HG03103 (cell line): Measurements from ENCODE around the gene ADAMTS19.
A peak's percentile ranks its signal among the peaks of the same experiment; 100 is the strongest.

ENCODE experiments used
- ATAC-seq: cut with Tn5 transposase; IDR thresholded peaks from one replicate; pipeline ENCODE4 v1.9.1; 2021; ENCODE audit warnings: low read depth; ENCODE audit not compliant: unreplicated experiment

Gene ADAMTS19

DNA sequence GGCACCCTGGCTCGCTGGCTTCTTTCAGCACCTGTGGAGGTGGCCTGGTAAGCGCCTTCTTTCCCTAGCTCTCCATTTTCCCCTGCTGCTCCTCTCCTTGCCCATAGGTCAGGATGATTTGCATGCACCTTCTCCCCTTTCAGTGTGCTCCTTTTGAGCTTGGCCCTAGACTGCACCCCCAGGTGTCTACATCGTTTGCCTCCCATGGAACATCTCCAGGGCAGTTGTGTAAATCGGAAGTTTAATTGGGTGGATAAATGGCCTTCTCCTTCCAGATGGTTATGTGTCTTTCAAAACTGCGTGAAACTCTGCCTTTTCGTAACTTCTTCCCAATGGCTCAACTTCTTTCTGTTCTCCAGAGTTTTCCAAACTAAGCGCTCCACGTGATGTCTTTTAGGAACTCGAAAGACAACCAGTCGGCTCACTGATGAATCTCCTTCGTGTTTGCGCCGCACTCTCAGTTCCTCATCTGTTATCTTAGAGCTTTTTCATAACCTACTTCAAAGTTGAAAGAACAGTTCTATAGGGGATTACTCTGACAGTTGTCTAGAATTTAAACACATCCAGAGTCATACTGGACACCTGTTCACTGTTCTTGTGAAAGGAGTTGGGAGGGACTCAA lies 1.7 kb downstream of the ADAMTS19 start:
- peak; percentile 2 for ATAC-seq

DNA sequence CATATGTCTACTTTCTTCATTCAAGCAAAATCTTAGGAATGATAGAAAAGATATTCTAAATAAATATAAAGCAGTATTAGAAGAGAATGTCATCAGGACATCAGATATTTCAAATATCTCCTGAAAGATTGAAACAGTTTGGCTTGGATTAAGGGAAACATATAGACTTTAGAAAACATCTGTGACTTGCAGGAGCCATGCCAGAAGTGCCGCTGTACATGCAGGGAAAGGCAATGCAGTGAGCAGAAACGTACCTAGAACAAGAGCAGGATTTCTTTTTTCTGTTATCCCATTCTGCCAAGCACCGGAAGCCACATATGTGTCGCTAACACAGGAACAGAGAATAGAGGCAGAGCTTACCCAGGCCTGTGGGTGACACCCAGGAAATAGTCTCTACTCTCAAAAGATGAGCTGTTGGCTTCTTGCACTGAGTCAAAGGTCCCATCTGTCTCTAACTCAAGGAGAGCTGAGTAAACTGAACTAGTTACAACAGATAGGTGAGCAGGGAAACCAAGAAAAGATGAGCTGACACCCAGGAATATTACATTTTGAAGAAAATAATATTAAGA lies 5.8 kb downstream of the ADAMTS19 start:
- ATAC-seq: no peak

DNA sequence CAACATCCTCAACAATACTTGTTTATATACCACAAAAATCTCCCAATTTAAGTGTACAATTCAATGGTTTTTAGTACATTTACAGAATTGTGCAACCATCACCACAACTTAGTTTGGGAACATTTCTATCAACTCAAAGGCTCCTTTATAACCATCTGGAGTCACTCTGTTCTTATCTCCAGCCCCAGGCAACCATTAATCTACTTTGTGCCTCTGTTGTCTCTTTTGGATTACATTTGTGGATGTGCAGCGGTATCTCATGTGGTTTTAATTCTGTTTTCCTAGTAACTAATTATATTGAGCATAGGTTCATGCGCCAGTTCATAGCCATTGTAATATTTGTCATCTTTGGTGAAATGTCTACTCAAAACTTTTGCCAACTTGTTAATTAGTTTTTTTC lies 14.4 kb downstream of the ADAMTS19 start:
- no peak for ATAC-seq

DNA sequence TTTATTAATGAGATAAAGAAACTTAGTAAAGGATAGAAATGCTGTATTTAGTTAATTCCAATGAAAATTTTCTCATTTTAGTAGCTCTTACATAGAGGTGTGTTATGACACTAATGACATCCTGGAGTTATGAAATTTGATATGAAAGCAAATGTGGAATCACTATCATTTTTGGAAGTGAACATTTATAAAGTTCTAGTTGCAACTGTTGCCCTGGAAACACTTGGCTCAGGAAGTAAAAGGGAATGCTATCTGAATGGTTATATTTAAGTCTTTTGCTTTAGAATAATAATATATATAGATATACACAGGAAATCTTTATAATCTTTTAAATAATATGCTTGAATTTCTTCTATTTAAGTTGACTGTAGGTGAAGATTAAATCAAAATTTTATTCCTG lies 16.7 kb downstream of the ADAMTS19 start:
- no peak for ATAC-seq

DNA sequence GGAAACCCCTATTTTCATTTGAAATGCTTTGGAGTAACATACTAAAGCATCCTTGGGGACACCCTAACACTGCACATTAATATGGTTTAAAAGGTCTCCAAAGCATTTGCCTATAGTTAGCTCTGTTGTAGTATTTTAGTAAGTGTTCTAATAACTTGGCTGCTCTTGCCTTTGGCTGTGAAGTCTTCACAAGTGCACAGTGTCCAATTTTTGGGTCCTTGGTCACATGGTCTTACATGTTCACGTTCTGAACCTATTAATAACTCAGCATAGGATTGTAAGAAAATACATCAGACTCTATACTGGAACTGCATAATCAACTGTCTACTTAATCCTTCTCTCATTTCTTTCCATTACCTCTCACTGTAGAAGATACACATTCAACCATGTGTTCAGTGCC lies 17.4 kb downstream of the ADAMTS19 start:
- no peak for ATAC-seq

DNA sequence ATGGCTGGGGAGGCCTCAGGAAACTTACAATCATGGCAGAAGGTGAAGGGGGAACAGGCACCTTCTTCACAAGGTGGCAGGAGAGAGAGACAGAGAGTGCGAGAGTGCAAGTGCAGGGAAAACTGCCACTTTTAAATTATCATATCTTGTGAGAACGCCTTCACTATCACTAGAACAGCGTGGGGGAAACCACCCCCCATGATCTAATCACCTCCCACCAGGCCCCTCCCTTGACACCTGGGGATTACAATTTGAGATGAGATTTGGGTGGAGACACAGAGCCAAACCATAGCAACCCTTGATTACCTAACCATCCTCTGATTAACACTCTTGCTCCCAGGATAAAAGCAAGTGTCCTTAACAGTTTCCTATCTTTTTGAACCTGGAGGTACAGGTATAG lies 21.1 kb downstream of the ADAMTS19 start:
- no peak for ATAC-seq

DNA sequence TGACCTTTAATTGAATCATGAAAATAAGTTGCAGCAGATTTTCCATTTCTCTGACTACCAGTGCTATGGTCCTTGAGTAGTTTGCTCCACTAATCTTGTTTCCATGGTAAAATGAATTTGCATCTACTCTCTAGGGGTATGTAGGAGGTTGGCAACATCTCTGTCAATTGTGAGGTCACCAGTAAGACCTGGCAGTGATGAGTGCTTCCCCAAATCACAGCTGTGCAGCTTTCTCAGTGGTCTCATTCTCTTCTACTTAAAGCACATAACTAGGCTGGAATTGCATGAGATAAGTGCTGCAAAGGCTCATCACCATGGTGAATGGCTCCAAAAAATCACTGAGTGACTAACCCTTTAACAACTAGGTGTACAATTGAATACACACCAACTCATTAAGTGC lies 36.3 kb downstream of the ADAMTS19 start:
- ATAC-seq: no peak

DNA sequence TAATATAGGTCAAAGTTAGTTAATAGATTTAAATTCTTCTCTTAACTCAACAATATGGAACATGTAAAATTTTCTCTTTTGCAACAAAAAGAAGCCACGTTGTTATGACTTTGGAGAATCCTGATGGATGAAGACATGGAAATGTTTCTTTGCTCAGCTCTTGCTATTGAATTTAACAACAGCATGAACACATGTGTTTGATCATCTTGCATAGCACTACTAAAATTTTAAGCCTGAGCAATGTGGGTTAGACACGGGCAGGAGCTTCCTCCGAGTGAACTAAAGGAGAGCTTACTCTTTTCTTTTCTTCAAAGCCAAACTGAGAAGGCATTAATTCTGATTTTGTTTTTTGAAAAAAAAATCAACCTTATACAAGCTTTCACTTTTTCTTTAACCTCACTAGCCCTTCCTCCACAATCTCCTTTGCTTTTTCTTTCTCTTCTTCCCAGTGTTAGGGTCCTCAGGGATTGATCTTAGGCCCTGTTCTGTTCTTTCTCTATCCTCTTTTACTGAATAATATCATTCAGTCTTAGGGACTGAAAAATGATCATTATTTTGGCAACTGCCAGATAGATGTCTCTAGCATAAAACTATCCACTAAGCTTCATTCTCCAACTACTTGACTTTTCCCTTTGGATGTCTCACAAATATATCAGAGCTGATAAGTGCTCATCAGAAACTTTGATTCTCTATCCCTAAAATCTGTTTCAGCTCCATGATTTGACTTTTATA lies 36.9 kb downstream of the ADAMTS19 start:
- no peak for ATAC-seq

DNA sequence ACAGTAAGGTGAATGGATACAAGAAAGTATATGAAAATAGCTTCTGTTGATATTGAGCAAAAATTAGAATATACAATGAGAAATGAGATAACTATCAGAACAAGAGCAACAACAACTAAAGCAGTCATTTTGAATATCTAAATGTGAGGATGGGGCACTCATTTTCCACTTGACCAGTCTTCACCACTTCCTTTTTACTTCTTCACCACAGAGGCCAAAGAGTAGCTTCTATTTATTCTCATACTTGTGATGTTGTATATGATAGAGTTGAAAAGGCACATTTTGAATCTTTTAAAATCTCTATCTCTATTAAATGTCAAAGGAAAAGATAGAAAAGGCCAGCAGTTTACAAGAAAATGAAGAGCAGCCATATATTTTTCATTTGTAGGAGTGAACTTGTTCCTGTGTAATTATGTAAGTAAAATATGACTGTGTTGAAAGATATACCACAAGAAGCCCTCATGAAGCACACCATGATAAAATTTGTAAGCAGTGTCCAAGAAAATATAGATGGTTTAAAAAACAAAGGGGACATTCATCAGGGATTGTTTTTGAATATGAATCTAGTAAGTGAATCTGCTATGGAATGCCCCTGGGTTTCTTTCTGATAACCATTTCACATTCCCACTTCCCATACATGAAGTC lies 39.2 kb downstream of the ADAMTS19 start:
- ATAC-seq: no peak

DNA sequence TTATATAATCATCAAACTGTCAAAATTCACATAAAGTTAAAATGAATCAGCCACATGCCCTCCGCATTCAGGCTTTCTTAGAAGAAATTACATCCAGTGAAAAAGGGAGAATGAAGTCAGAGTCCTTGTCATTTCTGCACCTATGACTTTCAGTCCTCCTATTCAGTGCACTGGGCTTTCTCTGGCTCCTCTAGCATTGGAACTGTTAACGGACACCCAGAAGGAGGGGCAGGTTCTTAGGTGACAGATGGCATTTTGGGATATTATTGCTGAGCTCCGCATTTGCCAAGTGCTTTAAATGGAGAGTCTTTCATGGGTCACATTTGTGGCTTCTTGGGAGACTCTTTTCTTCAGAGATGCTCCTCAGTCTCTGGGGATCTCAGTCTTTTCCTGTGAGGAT lies 40.0 kb downstream of the ADAMTS19 start:
- no peak for ATAC-seq

DNA sequence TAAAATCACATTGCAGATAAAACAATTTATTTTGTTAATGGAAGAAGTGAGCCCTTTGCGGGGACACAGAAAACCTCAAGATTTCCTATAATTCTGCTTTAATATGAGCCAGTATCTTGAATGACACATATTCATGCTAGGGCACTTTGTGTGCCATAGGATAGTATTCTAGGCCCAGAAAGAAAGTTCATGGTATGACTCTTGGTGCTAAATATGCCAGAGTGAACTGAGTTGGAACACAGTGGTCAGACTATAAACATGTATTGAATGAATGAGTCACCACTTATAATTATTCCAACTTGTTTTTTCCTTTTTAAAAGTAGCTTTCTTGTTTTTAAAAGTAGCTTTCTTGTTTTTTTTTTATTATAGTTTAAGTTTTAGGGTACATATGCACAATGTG lies 46.0 kb downstream of the ADAMTS19 start:
- no peak for ATAC-seq

DNA sequence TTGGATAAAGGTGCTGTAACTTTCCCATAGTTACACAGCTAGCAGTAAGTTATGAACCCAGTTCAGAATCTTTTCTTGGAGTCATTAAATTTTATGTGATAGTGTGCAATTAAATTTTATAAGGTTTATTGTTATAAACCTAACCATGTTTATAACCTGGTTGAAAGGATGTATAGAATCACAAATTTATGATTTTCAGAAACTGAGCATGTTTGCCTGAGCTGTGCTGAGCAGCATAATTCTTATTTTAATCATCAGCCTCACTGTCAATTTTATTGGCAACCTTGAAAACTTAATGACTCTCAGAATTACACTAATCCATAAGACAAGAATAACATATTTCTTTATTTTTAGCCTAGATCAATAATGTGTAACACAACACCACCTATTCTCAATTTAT lies 46.9 kb downstream of the ADAMTS19 start:
- ATAC-seq: no peak

DNA sequence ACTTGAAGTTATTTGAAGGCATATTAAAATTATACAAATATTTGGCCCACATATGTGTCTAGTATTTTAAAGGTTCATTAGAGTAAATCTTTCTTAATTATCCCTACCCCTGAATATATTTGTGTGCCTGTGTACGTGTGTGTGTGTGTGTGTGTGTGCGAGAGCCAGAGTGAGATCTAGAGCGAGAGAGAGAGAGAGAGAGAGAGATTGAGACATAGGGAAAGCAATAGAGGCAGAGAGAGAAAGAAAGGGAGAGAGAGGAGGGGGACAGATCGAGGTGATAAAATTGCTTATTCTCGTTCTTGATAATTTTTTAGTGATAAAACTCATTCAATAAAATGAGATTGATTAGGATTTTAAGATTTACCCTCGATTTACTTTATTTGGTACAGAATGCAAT lies 47.4 kb downstream of the ADAMTS19 start:
- no peak for ATAC-seq

DNA sequence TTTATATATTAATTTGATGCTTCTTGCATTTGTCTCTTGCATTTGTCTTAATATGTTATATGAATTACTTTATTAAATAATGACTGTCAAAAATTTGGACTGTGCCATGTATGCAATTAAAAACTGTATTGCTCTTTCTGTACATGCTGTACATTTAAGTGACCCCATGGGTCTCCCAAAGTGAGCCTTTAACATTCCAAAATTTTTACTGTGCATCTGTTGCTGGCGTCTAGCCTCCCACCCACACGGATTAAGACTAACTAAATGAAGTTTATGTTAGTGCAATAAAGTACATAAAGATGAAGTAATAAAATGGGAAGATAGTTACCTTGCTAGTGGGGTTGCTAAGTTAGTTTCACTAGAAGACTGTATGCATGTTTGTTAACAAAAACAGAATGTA lies 48.5 kb downstream of the ADAMTS19 start:
- ATAC-seq: no peak

DNA sequence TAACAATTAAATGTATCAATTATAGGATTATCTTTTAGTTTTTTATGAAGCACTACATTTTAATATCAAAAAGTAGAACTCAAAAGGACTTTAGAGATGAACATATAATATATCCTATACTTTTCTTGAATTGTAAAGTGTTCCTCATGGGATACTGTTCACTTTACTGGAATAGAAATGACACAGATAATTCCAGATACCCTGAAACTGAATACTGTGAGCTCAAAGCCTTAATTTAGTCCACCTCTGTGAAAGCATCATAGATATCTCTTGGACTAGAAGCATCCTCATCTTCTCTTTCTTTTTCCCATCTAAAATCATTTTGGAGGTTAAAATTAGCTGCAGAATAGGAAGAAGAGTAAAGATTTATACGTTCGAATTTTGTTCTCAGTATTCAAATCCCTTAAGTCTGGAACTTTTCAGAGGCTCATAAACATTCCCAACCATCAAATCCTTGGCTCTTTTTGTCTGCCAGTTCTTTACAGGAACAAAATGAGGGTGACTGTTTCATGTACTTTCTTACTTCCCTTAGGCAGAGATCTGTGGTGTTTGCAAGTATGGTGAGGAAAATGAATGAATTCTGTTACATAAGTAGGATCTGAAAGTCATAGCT lies 49.4 kb downstream of the ADAMTS19 start:
- ATAC-seq: no peak

DNA sequence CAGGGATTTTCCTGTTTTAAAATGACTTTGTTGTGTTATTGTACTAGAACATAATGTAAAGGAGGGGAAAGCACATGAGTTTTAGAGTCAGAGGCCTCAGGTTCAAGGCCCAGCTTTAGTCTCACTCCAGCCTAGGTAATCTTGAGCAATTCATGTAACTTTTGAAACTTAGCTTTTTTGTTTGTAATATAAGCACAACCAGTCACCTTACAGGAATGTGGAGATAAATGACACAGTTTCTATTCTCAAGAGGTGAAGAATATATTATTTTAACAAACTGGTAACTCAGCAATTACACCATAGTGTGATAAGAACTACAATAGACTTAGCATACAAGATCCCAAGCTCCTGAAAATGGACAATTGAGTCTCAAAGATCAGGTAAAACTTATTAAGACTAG lies 51.2 kb downstream of the ADAMTS19 start:
- no peak for ATAC-seq

DNA sequence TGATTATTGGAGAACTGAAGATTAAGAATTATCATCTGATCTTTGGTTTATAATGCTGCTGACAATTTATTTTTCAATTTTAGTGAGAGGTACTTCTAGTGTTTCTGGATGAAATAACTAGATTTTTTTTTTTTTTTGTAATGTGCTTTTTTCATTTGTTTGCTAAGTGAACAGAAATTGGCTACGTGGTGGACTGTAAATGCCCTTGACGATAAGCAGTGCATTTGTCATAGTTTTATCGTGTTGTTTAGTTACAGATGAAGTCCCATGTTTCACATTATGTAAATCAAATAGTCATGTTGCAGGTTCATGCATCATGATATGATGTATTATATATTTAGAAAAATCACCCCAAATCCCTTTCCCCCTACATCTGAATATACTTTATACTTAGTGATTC lies 81.0 kb downstream of the ADAMTS19 start:
- ATAC-seq: no peak

DNA sequence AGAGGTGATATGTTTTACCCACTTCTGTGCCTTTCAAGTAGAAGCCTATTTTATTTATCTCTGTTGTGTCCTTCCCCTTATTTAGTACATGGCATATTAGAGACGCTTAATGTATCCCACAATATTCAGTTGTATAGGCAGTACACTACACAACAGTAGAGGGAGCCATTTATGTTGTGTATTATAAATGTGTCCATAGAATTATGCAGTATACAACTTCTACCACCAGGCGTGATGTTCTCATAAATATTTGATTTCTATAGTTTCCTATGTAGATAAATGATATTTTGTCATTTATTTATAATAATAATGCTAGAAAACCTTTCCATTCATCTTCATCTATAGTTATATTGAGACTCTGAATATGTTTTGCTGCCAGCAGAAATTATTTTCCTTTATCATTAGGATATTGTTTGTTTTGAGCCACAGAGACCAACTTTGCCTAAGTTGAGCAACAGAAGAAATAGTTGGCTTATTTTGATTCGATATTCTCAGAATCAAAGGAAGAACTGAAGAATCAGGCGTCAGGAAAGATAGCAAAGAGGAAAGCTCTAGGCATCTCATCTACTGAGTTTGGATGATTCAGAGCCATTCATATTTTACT lies 81.7 kb downstream of the ADAMTS19 start:
- ATAC-seq: peak; percentile 90

DNA sequence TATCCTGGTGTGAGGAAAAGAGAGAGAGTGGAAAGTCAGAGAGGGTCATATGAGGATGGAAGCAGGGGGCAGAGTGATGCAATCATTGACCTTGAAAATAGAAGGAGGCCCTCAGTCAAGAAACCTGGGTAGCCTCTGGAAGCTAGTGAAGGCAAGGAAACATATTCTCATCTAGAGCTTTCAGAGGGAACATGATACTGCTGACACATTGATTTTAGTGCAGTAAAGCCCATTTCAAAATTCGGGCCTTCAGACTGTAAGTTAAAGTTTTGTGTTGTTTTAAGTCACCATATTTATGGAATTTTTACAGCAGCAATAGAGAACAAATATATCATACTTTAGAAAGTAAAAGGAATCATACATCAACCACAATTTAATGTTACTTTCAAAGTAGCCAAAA lies 87.0 kb downstream of the ADAMTS19 start:
- no peak for ATAC-seq

DNA sequence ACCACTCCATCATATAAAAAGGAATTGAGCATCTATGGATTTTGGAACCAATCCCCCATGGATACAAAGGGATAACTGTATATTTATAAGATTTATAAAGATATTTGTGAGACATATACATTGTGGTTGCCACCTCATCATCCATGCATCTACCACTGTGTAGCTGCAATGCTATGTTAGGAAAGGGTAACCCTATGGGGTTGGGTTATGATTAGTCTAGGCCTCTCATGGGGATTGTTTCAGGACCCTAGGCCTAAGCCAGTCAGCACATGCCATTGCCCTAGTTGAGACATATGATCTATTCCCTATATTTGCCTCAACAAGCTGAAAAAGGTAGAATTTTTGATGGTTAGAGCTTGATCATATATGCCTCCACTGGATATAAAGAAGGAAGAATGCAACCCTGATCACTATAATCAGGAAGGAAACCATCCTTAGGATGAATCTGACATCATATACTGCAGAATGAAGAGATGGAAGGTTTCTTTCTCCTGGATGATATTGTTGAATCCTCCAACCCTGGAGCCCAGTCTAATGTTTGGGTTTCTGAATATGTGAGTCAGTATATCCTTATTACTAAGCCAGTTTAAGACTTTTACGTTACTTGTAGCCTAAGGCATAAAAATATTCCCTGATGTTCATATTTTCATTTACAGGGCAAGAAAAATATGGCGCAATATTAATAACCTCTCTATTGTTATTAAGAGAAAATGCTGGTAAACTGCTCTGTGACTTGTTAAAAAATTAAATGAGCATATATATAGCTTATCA lies 94.2 kb downstream of the ADAMTS19 start:
- ATAC-seq: no peak
